ENCODE data around the gene CCNL2. TPM values are rescaled to one million over a fixed set of nuclear protein-coding genes. Genes with fewer than 3 reads are reported as not detected.
"Not testable (repeated sequence)": the region's sequence is repeated elsewhere in the genome, so short reads cannot be mapped to it uniquely, and the experiment has no call there.

CCNL2 gene
- total RNA-seq, result 188 and 225 TPM in 2 replicates

DNA sequence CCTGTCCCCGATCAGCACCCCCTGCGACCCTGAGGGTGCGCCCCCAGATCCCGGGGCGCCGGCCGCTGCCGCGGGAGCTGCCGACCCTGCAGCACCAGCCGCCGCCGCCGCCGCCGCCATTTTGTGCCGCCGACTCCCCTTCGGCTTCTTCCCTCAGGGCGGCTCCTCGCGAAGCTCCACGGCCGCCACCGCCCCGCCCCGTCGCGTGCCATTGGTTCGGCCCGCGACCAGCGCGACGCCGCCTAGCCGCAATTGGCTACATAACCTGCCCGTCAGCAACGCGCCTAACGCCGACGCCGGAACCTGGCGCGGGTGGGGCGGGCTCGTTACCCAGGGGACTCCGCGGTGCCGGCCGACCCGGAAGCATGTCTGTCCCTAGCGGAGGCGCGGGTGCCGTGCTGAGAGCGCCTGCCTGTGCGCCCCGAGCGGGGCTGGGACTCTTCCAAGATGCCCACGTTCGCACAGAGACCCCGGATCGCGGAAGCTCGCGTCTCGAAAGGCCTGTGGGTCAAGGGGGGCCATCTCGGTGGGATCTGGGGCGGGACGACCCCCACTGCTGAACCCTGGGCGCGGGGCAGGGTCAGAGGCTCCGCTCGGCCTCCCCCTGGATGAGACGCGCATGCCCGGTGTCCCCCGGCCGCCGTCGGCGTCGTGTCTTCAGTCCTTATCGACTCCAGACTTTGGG lies at the start of gene CCNL2:
Gene CCNL2 (minus strand): TSS at position 149 of the 685 bp plus-strand sequence. CDS start 29 bp downstream, at position 120.
- peaks cover 55% of the 10 kb centered on the region for H3K4me1 Mint-ChIP-seq
- ChIA-PET CTCF (interaction anchor here (1.3 to 1.4 kb wide), 2 partner anchors 8 to 9 kb away, joined by 3 read pairs; no protein-coding TSS in a partner anchor), POLR2A (interaction anchor here (0.8 to 5.6 kb wide), 19 partner anchors 8 to 378 kb away, joined by 3 to 116 read pairs (median 3); partner anchors contain the start of genes ATAD3A, AURKAIP1 and MRPL20)
- peak; percentile 96 for ATAC-seq (ENCODE audit: low read depth)
- no peaks in the 10 kb centered on the region for H3K9me3 Mint-ChIP-seq
- TF ChIP-seq, protein P1, sequence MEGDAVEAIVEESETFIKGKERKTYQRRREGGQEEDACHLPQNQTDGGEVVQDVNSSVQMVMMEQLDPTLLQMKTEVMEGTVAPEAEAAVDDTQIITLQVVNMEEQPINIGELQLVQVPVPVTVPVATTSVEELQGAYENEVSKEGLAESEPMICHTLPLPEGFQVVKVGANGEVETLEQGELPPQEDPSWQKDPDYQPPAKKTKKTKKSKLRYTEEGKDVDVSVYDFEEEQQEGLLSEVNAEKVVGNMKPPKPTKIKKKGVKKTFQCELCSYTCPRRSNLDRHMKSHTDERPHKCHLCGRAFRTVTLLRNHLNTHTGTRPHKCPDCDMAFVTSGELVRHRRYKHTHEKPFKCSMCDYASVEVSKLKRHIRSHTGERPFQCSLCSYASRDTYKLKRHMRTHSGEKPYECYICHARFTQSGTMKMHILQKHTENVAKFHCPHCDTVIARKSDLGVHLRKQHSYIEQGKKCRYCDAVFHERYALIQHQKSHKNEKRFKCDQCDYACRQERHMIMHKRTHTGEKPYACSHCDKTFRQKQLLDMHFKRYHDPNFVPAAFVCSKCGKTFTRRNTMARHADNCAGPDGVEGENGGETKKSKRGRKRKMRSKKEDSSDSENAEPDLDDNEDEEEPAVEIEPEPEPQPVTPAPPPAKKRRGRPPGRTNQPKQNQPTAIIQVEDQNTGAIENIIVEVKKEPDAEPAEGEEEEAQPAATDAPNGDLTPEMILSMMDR (IDR thresholded peaks at IDR 0.05), result no peak
- DNase-seq, result peak; percentile 98
- intact Hi-C loops (cut with micrococcal nuclease), result loop anchor here (1.0 kb wide), 4 partner anchors 8 to 91 kb away; partner anchors contain the start of genes ATAD3B, AURKAIP1, MRPL20 and PUSL1
- no peaks in the 10 kb centered on the region for H3K27me3 Mint-ChIP-seq
- peak within 1 kb of the TSS; percentile 92 for H3K4me3 Mint-ChIP-seq
- peaks cover 73% of the 10 kb centered on the region for H3K36me3 Mint-ChIP-seq (ENCODE audit: low read depth)
- H3K27ac Mint-ChIP-seq, result peak within 1 kb of the TSS; percentile 86

DNA sequence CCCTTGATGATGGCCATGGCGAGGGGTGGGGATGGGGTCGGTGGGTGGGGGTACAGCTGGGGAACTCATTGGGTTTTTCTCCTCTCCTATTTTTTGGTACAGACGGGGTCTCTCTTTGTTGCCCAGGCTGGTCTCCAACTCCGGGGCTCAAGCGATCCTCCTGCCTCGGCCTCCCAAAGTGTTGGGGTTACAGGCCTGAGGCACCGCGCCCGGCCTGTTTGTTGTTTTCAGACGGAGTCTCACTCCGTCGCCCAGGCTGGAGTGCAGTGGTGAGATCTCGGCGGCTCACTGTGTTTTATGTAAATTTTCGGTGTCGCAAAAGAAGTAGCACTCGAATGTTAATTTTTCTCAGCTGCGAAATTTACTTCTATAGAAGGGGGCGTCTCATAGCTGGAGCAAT lies 47.5 kb upstream of the CCNL2 start:
- H3K27ac Mint-ChIP-seq; POLR2A ChIA-PET; ATAC-seq (ENCODE audit: low read depth); CTCF ChIA-PET; H3K9me3 Mint-ChIP-seq; DNase-seq; H3K4me1 Mint-ChIP-seq; H3K27me3 Mint-ChIP-seq; intact Hi-C loops (cut with micrococcal nuclease); H3K36me3 Mint-ChIP-seq (ENCODE audit: low read depth); H3K4me3 Mint-ChIP-seq: not testable (repeated sequence)

DNA sequence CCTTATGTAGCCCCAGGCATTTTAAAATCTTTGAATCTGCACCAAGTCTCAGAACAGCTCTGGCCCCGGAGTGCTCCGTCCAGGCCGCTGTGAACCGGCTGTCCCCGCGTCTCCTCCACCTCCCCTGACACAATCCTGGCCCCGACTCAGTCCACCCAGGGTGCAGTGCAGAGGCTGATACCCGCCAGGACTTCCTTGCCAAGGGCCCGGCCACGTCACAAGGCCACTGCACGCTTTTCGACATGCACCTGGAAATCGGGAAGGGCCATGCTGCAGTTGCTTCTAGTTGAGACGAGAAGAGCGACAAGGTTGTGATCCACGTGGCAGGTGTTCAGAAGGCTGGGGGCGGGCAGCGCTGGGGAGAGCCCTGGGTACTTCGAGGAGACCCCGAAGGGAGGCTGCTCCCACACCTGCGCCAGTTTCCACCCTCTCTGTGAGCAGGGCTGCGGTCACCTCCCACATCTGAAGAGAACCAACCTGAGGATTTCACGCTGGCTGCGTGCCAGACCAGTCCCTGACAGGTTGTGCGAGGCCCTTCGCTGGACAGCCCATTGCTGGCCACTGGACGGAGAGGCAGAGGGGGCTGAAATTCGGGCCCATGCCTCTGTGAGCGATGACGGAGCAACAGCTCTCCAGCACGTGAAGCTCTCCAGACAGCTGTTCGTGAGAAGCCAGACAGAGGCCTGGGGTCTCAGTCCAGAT lies 43.1 kb upstream of the CCNL2 start:
- POLR2A ChIA-PET, result interaction anchor here (1.4 kb wide), 1 partner anchor 35 kb away, joined by 3 read pairs; no protein-coding TSS in a partner anchor
- ATAC-seq (ENCODE audit: low read depth) (no peak), DNase-seq (no peak)
- Mint-ChIP-seq H3K36me3 (ENCODE audit: low read depth) (no peaks in the 10 kb centered on the region), H3K27ac (no peak overlapping the region), H3K27me3 (peaks cover 6% of the 10 kb centered on the region), H3K4me1 (peaks cover 5% of the 10 kb centered on the region), H3K4me3 (no peak overlapping the region), H3K9me3 (no peaks in the 10 kb centered on the region)
- TF ChIP-seq, protein P1 (IDR thresholded peaks at IDR 0.05), result no peak
- intact Hi-C loops (cut with micrococcal nuclease), result loop anchor here (5.0 kb wide), 1 partner anchor 90 kb away; no protein-coding TSS in a partner anchor
- CTCF ChIA-PET, result interaction anchor here (1.8 kb wide), 1 partner anchor 62 kb away, joined by 5 read pairs; no protein-coding TSS in a partner anchor

DNA sequence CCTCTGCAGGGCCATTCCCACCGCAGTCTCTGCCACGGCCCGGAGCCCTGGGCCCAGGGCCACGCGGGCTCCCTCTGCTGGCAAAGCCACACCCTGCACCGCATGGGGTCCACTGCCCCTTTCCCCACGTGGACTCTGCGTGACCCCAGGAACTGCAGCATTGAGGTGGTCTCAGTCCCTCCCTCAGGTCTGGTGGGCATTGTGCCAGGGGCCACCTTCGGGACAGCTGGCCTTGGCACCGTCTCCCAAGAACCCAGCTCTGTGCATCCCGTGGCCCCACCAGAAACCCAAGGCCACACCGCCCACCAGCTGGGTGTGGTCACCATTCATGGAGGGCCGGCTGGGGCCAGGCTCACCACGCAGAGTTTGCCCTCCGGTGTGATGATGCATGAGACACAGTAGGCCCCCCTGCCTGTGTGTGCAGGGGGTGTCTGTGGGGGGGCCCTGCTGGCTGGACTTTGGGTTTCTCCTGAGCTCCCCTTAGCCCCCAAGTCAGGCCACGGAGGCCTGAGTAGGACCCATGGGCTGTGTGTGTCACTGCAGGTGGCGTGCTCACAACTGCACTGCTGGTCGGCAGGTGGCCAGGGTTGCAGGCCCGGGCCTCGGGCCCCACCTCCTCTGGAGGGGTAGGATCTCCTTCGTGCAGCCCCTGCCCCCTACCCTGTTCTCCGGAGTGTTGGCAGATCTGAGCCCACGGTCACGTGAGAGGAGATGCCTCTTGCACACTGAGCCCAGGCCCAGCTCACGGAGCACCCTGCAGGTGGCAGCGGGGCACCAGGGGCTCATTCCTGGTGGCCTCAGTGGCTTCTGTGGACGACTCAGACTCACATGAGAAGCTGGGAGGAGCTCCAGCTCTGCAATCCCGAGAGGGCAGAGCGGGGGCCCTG lies 42.1 kb upstream of the CCNL2 start:
- intact Hi-C loops (cut with micrococcal nuclease), result loop anchor here (2.0 to 5.0 kb wide), 2 partner anchors 89 to 456 kb away; no protein-coding TSS in a partner anchor
- ATAC-seq (ENCODE audit: low read depth), result peak; percentile 96
- H3K9me3 Mint-ChIP-seq, result no peaks in the 10 kb centered on the region

More for the DNA sequence above, 42.1 kb upstream of the CCNL2 start:
- peaks cover 8% of the 10 kb centered on the region for H3K4me1 Mint-ChIP-seq
- peak; percentile 61 for DNase-seq
- no peak overlapping the region for H3K4me3 Mint-ChIP-seq
- TF ChIP-seq, protein P1 (IDR thresholded peaks at IDR 0.05), result peak; percentile 57
- H3K27me3 Mint-ChIP-seq, result peaks cover 9% of the 10 kb centered on the region
- ChIA-PET CTCF (interaction anchor here (0.6 to 1.8 kb wide), 6 partner anchors 10 to 63 kb away, joined by 3 to 5 read pairs (median 3); no protein-coding TSS in a partner anchor), POLR2A (interaction anchor here (1.1 to 1.4 kb wide), 2 partner anchors 34 to 66 kb away, joined by 3 to 4 read pairs; partner anchors contain the start of gene AURKAIP1)
- H3K27ac Mint-ChIP-seq, result no peak overlapping the region
- no peaks in the 10 kb centered on the region for H3K36me3 Mint-ChIP-seq (ENCODE audit: low read depth)
